GM21529 (cell line): ENCODE results near the gene OR2T6.
"Not testable (repeated sequence)": the region's sequence is repeated elsewhere in the genome, so short reads cannot be mapped to it uniquely, and the experiment has no call there.

ENCODE experiments used
- ATAC-seq: cut with Tn5 transposase; IDR thresholded peaks from one replicate; pipeline ENCODE4 v1.9.1; 2021; ENCODE audit not compliant: unreplicated experiment

Gene OR2T6

DNA sequence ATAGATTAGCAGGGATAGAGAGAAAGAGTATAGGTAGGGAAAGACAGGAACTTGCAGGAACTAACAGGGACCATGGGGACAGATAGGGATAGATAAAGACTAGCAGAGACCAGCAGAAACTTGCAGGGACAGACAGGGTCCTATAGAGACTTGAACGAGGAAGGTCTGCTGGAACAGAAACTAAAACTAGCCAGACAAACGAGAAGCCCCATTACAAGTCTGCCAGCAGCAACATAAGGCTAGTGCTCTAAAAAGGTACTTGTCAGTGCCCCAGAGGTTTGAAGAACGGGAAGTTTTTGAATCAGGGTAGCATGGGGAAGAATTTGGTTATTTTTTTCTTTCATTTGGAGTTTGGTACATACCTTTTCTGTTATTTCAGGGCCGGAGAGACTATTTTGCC, 56.7 kb downstream of the OR2T6 start:
- ATAC-seq, result peak; percentile 33

GRCh38 chr1:248433811-248434415, 58.4 kb downstream of the OR2T6 start:
- ATAC-seq, result not testable (repeated sequence)

- ATAC-seq, result peak; percentile 44
These were observed 59.4 kb downstream of the OR2T6 start for GRCh38 chr1:248434913-248435312.

DNA sequence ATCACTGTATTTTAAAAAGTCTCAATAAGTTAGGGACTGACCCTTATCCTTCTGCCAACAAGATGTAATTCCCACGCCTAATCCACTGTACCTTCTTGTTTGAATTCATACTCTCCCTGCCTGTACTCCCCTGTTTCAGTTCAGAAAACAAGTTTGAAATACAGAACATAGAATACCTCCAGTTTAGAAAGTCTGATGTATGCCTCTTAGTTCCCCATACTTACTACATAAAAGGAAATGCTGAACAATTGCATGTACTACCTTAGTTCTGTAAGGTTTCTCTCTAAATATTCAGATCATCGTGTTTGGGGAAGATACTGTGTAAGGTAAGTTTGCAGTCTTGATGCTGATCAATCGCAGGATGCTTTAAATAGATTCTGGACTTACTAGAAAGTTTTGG, 60.8 kb downstream of the OR2T6 start:
- ATAC-seq, result peak; percentile 57

- not testable (repeated sequence) for ATAC-seq
These were observed 63.1 kb downstream of the OR2T6 start for GRCh38 chr1:248438668-248439067.

DNA sequence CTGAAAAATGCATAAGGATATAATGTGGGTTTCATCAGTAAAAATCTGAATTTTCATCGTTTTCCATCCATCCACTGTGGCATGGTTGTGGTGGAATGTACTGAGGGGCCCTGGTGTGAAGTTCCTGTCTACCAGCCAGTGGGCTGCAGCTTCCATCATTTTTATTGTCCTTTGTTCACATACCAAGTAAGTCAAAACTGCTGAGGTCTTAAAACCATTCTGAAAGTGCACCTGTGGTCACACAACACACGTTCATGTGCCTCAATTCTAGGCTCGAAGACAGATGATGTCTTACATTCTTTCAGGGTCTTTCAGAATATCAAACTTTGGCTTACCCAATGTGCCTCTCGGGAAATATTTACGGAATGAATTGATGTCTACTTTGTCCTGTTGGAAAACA, 63.7 kb downstream of the OR2T6 start:
- ATAC-seq, result not testable (repeated sequence)
